Hematopoietic multipotent progenitor cell (in vitro differentiated cells): Measurements from ENCODE around the gene WBP2. TPM values are rescaled to one million over a fixed set of nuclear protein-coding genes. Genes with fewer than 3 reads are reported as not detected.
A peak's percentile ranks its signal among the peaks of the same experiment; 100 is the strongest.

Experiments
- DNase-seq, 3 donors: peaks; one replicate each; pipeline ENCODE4 v3.0.0-alpha.2; 2011 to 2015; ENCODE audit warnings: low read depth in 2 of 3, low spot score in 2 of 3
- total RNA-seq: library from RNA; depleted of rRNA; stranded (reverse); fragments of >200 nt; gene quantifications from one replicate; pipeline ENCODE4 v1.2.3, GENCODE V29; 2012

WBP2 gene
- total RNA-seq, 1 donor: 29.6 TPM

GRCh38 chr17:75831032-75831571 lies 24.0 kb downstream of the WBP2 start:
- no peak for DNase-seq

GRCh38 chr17:75830164-75831031 lies 24.7 kb downstream of the WBP2 start:
- DNase-seq: peak in 1 of 3 donors; percentile 39

GRCh38 chr17:75829747-75830146 lies 25.4 kb downstream of the WBP2 start:
- no peak for DNase-seq

GRCh38 chr17:75828741-75829140 lies 26.4 kb downstream of the WBP2 start:
- DNase-seq: no peak

GRCh38 chr17:75828076-75828400 lies 27.1 kb downstream of the WBP2 start:
- peak in 1 of 3 donors; percentile 68 for DNase-seq

- DNase-seq: peak in 2 of 3 donors; percentile 80 to 83
Observed at GRCh38 chr17:75827308-75828075, 27.6 kb downstream of the WBP2 start.

GRCh38 chr17:75826561-75827307 lies 28.4 kb downstream of the WBP2 start:
- no peak for DNase-seq

- DNase-seq: no peak
Observed at GRCh38 chr17:75825748-75826370, 29.3 kb downstream of the WBP2 start.

- DNase-seq: no peak
Observed at GRCh38 chr17:75825149-75825552, 30.0 kb downstream of the WBP2 start.

- no peak for DNase-seq
Observed at GRCh38 chr17:75824666-75825065, 30.5 kb downstream of the WBP2 start.

GRCh38 chr17:75824050-75824552 lies 31.0 kb downstream of the WBP2 start:
- DNase-seq: no peak

GRCh38 chr17:75823257-75824041 lies 31.7 kb downstream of the WBP2 start:
- no peak for DNase-seq

- DNase-seq: no peak
Observed at GRCh38 chr17:75822800-75823166, 32.4 kb downstream of the WBP2 start.

GRCh38 chr17:75822119-75822799 lies 32.9 kb downstream of the WBP2 start:
- DNase-seq: peak in 1 of 3 donors; percentile 21

- DNase-seq: no peak
Observed at GRCh38 chr17:75821552-75821951, 33.6 kb downstream of the WBP2 start.

- no peak for DNase-seq
Observed at GRCh38 chr17:75820094-75821080, 34.7 kb downstream of the WBP2 start.

GRCh38 chr17:75819678-75820077 lies 35.5 kb downstream of the WBP2 start:
- DNase-seq: no peak

- DNase-seq: no peak
Observed at GRCh38 chr17:75819116-75819515, 36.0 kb downstream of the WBP2 start.
